HUES6 (cell line): ENCODE results near the gene PMM2.
"Not testable (repeated sequence)": the region's sequence is repeated elsewhere in the genome, so short reads cannot be mapped to it uniquely, and the experiment has no call there.

Experiments used
- H3K27ac ChIP-seq: 2 replicates; pipeline ENCODE4 v1.7.0; 2013; ENCODE audit warnings: low read depth, mild to moderate bottlenecking, low read length, inconsistent platforms
- H3K27me3 ChIP-seq: 2 replicates; pipeline ENCODE4 v1.6.1; 2013; ENCODE audit warnings: low read length; ENCODE audit not compliant: control insufficient read depth, insufficient read depth
- H3K36me3 ChIP-seq: 2 replicates; pipeline ENCODE4 v1.6.1; 2013; ENCODE audit warnings: low read length; ENCODE audit not compliant: control insufficient read depth, insufficient read depth
- H3K4me1 ChIP-seq: 2 replicates; pipeline ENCODE4 v1.6.1; 2013; ENCODE audit warnings: low read length; ENCODE audit not compliant: control insufficient read depth, insufficient read depth
- H3K4me3 ChIP-seq: 2 replicates; pipeline ENCODE4 v1.5.1; 2013; ENCODE audit warnings: low read depth, low read length
- H3K9ac ChIP-seq: one replicate; pipeline ENCODE4 v1.6.1; 2013; ENCODE audit warnings: mild to moderate bottlenecking, low read length
- H3K9me3 ChIP-seq: 2 replicates; pipeline ENCODE4 v1.6.1; 2013; ENCODE audit warnings: low read depth, low read length; ENCODE audit not compliant: control insufficient read depth, insufficient read depth

Gene PMM2

DNA sequence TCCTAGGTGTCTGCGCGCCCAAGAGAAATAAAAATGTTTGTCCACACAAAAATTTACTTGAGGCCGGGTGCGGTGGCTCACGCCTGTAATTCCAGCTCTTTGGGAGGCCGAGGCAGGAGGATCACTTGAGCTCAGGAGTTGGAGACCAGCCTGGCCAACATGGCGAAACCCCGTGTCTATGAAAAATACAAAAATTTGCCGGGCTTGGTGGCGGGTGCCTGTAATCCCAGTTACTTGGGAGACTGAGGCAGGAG, 72.3 kb downstream of the PMM2 start:
- H3K4me3 ChIP-seq, H3K9me3 ChIP-seq, H3K27ac ChIP-seq, H3K9ac ChIP-seq, H3K27me3 ChIP-seq, H3K36me3 ChIP-seq: not testable (repeated sequence)
- peaks cover 16% of the 10 kb centered on the region for H3K4me1 ChIP-seq

- H3K9me3 ChIP-seq, result no peaks in the 10 kb centered on the region
- no peak overlapping the region for H3K9ac ChIP-seq
- H3K4me3 ChIP-seq, result no peak overlapping the region
- 0 out of 2 replicates have a peak, but pooled peaks cover 3% of the 10 kb centered on the region for H3K4me1 ChIP-seq
- no peaks in the 10 kb centered on the region for H3K27me3 ChIP-seq
- no peaks in the 10 kb centered on the region for H3K36me3 ChIP-seq
- no peak overlapping the region for H3K27ac ChIP-seq
Measured at GRCh38 chr16:8872071-8872470, 74.4 kb downstream of the PMM2 start.

DNA sequence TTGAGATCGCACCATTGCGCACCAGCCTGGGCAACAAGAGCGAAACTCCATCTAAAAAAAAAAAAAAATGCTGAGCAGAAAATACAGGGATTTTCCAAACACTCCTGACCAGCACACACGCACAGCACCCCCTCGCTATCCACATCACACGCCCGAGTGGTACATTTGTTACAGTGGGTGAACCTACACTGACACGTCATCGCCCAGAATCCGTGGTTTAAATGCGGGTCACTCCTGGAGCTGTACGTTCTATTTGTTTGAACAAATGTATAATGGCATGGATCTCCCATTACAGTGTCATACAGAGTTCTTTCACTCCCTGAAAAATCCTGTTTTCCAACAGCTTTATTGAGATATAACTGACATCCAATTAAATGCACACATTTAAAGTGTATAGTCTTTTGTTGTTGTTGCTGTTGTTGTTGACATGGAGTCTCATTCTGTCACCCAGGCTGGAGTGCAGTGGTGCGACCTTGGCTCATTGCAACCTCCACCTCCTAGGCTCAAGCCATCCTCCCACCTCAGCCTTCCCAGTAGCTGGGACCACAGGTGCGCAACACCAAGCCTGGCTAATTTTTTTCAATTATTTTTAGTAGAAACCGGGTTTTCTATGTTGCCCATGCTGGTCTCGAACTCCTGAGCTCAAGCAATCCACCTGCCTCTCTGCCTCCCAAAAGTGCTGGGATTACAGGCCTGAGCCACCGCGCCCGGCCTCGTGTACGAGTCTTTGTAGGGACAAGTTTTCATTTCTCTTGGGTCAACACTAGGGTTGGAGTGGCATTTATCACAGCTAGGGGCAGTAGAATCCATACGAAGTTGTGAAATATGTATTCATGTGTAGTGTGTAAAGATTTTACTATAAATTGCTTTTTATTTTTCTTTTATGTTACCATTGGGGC, 75.6 kb downstream of the PMM2 start:
- Histone ChIP-seq H3K4me1 (peaks cover 7% of the 10 kb centered on the region), H3K9ac (no peak overlapping the region), H3K27ac (no peak overlapping the region), H3K9me3 (no peaks in the 10 kb centered on the region), H3K27me3 (no peaks in the 10 kb centered on the region), H3K36me3 (no peaks in the 10 kb centered on the region), H3K4me3 (no peak overlapping the region)

GRCh38 chr16:8873866-8874195, 76.2 kb downstream of the PMM2 start:
- not testable (repeated sequence) for H3K9me3 ChIP-seq, H3K4me3 ChIP-seq, H3K36me3 ChIP-seq, H3K27ac ChIP-seq, H3K9ac ChIP-seq, H3K27me3 ChIP-seq
- H3K4me1 ChIP-seq, result peaks cover 13% of the 10 kb centered on the region

DNA sequence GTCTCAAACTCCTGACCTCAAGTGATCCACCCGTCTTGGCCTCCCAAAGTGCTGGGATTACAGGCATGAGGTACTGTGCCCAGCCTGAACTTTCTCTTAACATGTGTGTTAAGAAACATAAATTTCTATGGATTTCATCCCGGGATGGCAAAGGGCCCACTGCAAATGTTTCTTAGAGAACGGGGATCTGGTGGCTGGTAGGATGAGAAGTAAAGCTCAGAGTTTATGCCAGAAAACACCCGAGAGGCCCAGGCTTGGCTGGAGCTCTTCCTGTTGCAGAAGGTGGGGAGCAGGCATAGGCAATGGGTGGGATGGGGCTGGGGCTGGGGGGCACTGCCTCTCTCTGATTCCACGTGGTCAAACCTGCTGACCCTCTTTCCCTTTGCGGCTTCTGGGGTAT, 76.7 kb downstream of the PMM2 start:
- H3K9me3 ChIP-seq, result no peaks in the 10 kb centered on the region
- H3K4me3 ChIP-seq, result no peak overlapping the region
- H3K4me1 ChIP-seq, result peaks cover 13% of the 10 kb centered on the region
- H3K36me3 ChIP-seq, result no peaks in the 10 kb centered on the region
- H3K9ac ChIP-seq, result no peak overlapping the region
- no peak overlapping the region for H3K27ac ChIP-seq
- H3K27me3 ChIP-seq, result no peaks in the 10 kb centered on the region

DNA sequence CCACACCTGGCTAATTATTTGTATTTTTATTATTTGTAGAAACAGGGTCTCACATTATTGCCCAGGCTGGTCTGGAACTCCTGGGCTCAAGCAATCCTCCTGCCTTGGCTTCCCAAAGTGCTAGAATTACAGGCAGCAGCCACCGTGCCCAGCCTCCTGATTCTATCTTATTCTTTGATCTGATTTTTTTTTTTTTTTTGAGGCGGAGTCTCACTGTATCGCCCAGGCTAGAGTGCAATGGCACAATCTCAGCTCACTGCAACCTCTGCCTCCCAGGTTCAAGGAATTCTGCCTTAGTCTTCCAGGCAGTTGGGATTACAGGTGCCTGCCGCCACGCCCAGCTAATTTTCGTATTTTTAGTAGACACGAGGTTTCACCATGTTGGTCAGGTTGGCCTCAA, 77.7 kb downstream of the PMM2 start:
- H3K36me3 ChIP-seq, H3K9ac ChIP-seq, H3K27me3 ChIP-seq, H3K9me3 ChIP-seq, H3K27ac ChIP-seq, H3K4me3 ChIP-seq: not testable (repeated sequence)
- H3K4me1 ChIP-seq, result peaks cover 11% of the 10 kb centered on the region

DNA sequence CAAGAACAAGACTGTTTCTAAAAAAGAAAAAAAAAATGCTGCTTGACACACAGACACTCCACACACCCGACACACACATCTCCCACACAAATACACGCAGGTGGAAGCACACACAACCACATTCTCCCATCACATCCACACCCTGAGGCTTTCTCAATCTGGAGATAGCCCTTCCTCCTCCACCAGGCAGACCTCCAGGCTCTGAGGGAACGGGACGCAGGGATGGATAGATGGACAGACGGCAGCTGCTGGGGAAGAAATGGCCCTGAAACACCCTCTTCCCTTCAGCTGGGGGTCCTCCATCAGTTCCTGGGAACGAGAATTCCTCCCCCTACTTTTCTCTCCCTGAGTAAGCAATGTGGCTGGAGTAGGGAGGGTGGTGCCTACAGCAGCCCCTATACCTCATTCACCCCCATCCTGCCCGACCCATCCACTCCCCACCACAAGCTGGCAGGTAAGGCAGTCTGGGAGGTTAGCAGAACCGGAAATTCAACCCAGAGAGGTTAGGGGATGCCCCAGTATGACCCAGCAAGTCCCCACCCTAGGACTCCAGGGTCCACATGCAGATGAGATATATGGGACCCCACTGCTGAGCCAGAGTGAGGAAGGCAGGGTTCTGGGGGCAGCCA, 80.4 kb downstream of the PMM2 start:
- Histone ChIP-seq H3K27me3 (no peaks in the 10 kb centered on the region), H3K9me3 (no peaks in the 10 kb centered on the region), H3K4me3 (no peak overlapping the region), H3K4me1 (peaks cover 11% of the 10 kb centered on the region), H3K9ac (no peak overlapping the region), H3K27ac (no peak overlapping the region), H3K36me3 (no peaks in the 10 kb centered on the region)

DNA sequence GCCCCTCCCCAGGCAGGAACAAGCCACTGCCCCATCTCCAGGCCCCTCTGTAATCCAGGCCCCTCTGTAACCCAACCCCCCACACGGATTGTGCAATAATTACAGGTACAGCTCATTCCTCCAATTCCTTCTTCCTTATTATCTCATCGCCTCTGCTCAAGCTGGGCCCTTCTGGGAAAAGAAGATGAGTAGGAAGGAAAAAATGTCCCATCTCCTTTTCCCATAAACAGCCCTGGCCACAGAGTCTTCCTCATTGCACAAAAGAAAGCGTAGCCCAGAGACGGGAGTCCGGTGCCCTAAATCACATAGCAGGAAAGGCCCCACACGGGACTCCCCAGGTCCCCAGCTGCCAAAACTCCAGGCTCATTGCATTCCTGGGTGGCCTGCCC, 80.9 kb downstream of the PMM2 start:
- H3K36me3 ChIP-seq, result no peaks in the 10 kb centered on the region
- no peak overlapping the region for H3K9ac ChIP-seq
- H3K9me3 ChIP-seq, result no peaks in the 10 kb centered on the region
- H3K4me1 ChIP-seq, result peaks cover 11% of the 10 kb centered on the region
- no peak overlapping the region for H3K27ac ChIP-seq
- H3K27me3 ChIP-seq, result no peaks in the 10 kb centered on the region
- H3K4me3 ChIP-seq, result no peak overlapping the region

DNA sequence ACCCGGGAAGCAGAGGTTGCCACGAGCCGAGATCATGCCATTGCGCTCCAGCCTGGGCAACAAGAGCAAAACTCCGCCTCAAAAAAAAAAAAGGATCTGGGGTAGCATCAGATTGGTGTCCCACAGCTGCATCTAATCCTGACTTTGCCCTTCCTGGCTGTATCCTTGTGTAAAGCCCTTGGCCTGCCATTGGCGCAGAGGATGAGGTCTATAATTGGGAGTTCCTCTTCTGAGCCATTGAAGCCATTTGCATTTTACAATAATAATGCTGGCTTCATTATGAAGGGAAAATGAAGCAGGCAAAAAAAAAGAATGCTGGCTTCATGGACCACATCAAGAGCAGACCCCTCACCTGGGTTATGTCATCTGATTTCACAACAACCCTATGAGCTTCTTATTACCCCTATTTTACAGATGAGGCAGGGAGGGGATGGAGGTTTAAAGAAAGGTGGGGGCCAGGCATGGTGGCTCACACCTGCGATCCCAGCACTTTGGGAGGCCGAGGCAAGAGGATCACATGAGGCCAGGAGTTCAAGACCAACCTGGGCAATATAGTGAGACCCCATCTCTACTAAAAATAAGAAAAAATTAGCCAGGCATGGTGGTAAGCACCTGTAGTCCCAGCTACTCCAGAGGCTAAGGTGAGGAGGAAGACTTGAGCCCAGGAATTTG, 83.3 kb downstream of the PMM2 start:
- Histone ChIP-seq H3K36me3 (no peaks in the 10 kb centered on the region), H3K9me3 (no peaks in the 10 kb centered on the region), H3K27ac (no peak overlapping the region), H3K9ac (no peak overlapping the region), H3K4me3 (no peak overlapping the region), H3K27me3 (no peaks in the 10 kb centered on the region), H3K4me1 (peaks cover 23% of the 10 kb centered on the region)

- no peak within 1 kb of the TSS for H3K4me3 ChIP-seq
- H3K36me3 ChIP-seq, result 0 out of 2 replicates have a peak, but pooled peaks cover under 1% of the 10 kb centered on the region
- peaks cover 31% of the 10 kb centered on the region for H3K4me1 ChIP-seq
- H3K27ac ChIP-seq, result no peak within 1 kb of the TSS
- no peaks in the 10 kb centered on the region for H3K27me3 ChIP-seq
- no peaks in the 10 kb centered on the region for H3K9me3 ChIP-seq
- H3K9ac ChIP-seq, result no peak within 1 kb of the TSS
Measured at GRCh38 chr16:8882041-8882617, 84.5 kb downstream of the PMM2 start, which contains the start of gene LITAFD. TSS of gene LITAFD (plus strand) at chr16:8882351. CDS start at chr16:8884356, 2,005 bp downstream.
